K562 (cell line): ENCODE results near the gene SH3PXD2B. TPM values are rescaled to one million over a fixed set of nuclear protein-coding genes. Genes with fewer than 3 reads are reported as not detected.
A peak's percentile ranks its signal among the peaks of the same experiment; 100 is the strongest.

ENCODE experiments used
- CC2D1A ChIP-seq: fragments of 450-650 bp; IDR thresholded peaks from 2 replicates; pipeline ENCODE4 v1.6.1; 2017; ENCODE audit warnings: mild to moderate bottlenecking
- CCAR2 ChIP-seq: fragments of 200-400 bp; formaldehyde crosslinking; IDR thresholded peaks from 2 replicates; pipeline ENCODE4 v1.6.1; 2017; ENCODE audit warnings: mild to moderate bottlenecking, low read depth, low read length
- EWSR1 ChIP-seq: fragments of 450-650 bp; IDR thresholded peaks from 2 replicates; pipeline ENCODE4 v1.6.1; 2018; ENCODE audit warnings: borderline replicate concordance, mild to moderate bottlenecking, low read depth, moderate library complexity; ENCODE audit not compliant: partially characterized antibody
- FOXK1 ChIP-seq: sonication (generic); formaldehyde crosslinking; IDR thresholded peaks from 2 replicates; pipeline ENCODE4 v1.8.0; 2022; ENCODE audit warnings: missing genetic modification reagents, mild to moderate bottlenecking, borderline replicate concordance
- HLTF ChIP-seq: fragments of 450-650 bp; IDR thresholded peaks from 2 replicates; pipeline ENCODE4 v1.6.1; 2016
- KAT2B ChIP-seq: IDR thresholded peaks from one replicate; pipeline ENCODE4 v1.6.1; 2012; ENCODE audit warnings: low read depth, mild to moderate bottlenecking, control low read depth, inconsistent platforms, low read length, moderate library complexity
- MECOM ChIP-seq: fragments of 250-450 bp; sonication (Bioruptor Pico); IDR thresholded peaks from 2 replicates; pipeline ENCODE4 v1.8.0; 2022; ENCODE audit warnings: inconsistent platforms
- POLR3A ChIP-seq: IDR thresholded peaks from 2 replicates; pipeline ENCODE4 v1.6.1; 2011; ENCODE audit warnings: borderline replicate concordance, mild to moderate bottlenecking, moderate library complexity; ENCODE audit not compliant: insufficient read length, insufficient read depth; ENCODE audit errors: extremely low read depth
- SMAD4 ChIP-seq: fragments of 250-450 bp; sonication (Bioruptor Pico); conservative IDR thresholded peaks from 2 replicates; pipeline ENCODE4 v1.8.0; 2021; ENCODE audit warnings: inconsistent platforms, mild to moderate bottlenecking, moderate library complexity
- ZBTB34 ChIP-seq: fragments of 250-450 bp; sonication (Bioruptor Pico); IDR thresholded peaks from 2 replicates; pipeline ENCODE4 v1.8.0; 2021; ENCODE audit warnings: mild to moderate bottlenecking, moderate library complexity
- ZBTB9 ChIP-seq: fragments of 450-650 bp; formaldehyde crosslinking; IDR thresholded peaks from 2 replicates; pipeline ENCODE4 v1.4.0; 2020; ENCODE audit warnings: mild to moderate bottlenecking, moderate library complexity
- ZKSCAN1 ChIP-seq: fragments of 150-350 bp; IDR thresholded peaks from 2 replicates; pipeline ENCODE4 v1.6.1; 2016; ENCODE audit warnings: low read depth, low read length
- ZNF146 ChIP-seq: IDR thresholded peaks from one replicate; pipeline ENCODE4 v1.6.1; 2018; ENCODE audit warnings: missing compliant biosample characterization; ENCODE audit not compliant: unreplicated experiment
- ZSCAN29 ChIP-seq: fragments of 450-650 bp; IDR thresholded peaks from 2 replicates; pipeline ENCODE4 v1.6.1; 2017
- polyA plus RNA-seq, 8 experiments: library from polyadenylated mRNA; depleted of rRNA in 4 of 8; stranded (reverse) in 5 of 8; unstranded in 3 of 8; fragments of >200 nt; fragmentation: Nextera tagmentation in 2 of 8; fragmentation: Illumina TruSeq in 1 of 8; extraction: Ambion mirVana in 2 of 8; extraction: Trizol in 1 of 8; gene quantifications; 2 replicates each; pipeline versions ENCODE4 v1.2.1 to v1.2.3, GENCODE V29; 2011 to 2014; ENCODE audit warnings: inconsistent platforms in 1 of 8, missing spikeins in 1 of 8
- total RNA-seq, 7 experiments: library from RNA; depleted of rRNA in 6 of 7; stranded (reverse); fragments of >200 nt in 6 of 7; fragmentation: Illumina TruSeq in 2 of 7; extraction: Trizol in 2 of 7; gene quantifications; 2 replicates each; pipeline versions ENCODE4 v1.2.1 to v1.2.3, GENCODE V29; 2011 to 2021; ENCODE audit warnings: low replicate concordance in 1 of 7
- TF ChIP-seq, protein P1 (sequence below), 3 experiments: IDR thresholded peaks in 2 of 3; conservative IDR thresholded peaks in 1 of 3; 2 replicates each; pipeline ENCODE4 v1.5.1; 2011 to 2012; ENCODE audit warnings: low read length in 3 of 3, mild to moderate bottlenecking in 3 of 3, control low read depth in 2 of 3, improper control_type of control experiment in 1 of 3, inconsistent platforms in 1 of 3, low read depth in 1 of 3, mixed read lengths in 1 of 3, moderate library complexity in 1 of 3; ENCODE audit not compliant: insufficient read depth in 2 of 3
- TF ChIP-seq, protein P2 (sequence below): fragments of 250-450 bp; sonication (Bioruptor Pico); IDR thresholded peaks from 2 replicates; pipeline ENCODE4 v1.9.0; 2021; ENCODE audit warnings: mild to moderate bottlenecking, inconsistent platforms
- TF ChIP-seq, protein P3 (sequence below): fragments of 450-650 bp; formaldehyde crosslinking; IDR thresholded peaks from 2 replicates; pipeline ENCODE4 v1.4.0; 2022; ENCODE audit warnings: missing genetic modification characterization
- TF ChIP-seq, protein P4 (sequence below), 2 experiments: fragments of 250-450 bp in 1 of 2; fragments of 450-650 bp in 1 of 2; sonication (Bioruptor Pico) in 1 of 2; IDR thresholded peaks; 2 replicates each; pipeline versions ENCODE4 v1.6.1 to v1.8.0; 2016 to 2021; ENCODE audit warnings: mild to moderate bottlenecking in 2 of 2, moderate library complexity in 2 of 2, missing compliant biosample characterization in 1 of 2, missing genetic modification characterization in 1 of 2

Gene SH3PXD2B
- total and polyA plus RNA-seq, 9 of the 15 experiments (the other 6 are each of a cell fraction or from before 2014, with no cell fraction given) = 0.04 to 0.66 (median 0.19) TPM

GRCh38 chr5:172450861-172451695 is 3.2 kb downstream of the SH3PXD2B start (continued):
- TF ChIP-seq POLR3A (no peak), ZNF146 (CRISPR knock-in tag) (no peak), KAT2B (no peak), CC2D1A (no peak), ZBTB34 (CRISPR knock-in tag) (no peak), EWSR1 (no peak), ZKSCAN1 (no peak), MECOM (CRISPR knock-in tag) (no peak), SMAD4 (CRISPR knock-in tag) (no peak), HLTF (no peak), ZBTB9 (CRISPR knock-in tag) (no peak), CCAR2 (no peak), FOXK1 (CRISPR knock-in tag) (no peak), ZSCAN29 (no peak)
- TF ChIP-seq, protein P1, sequence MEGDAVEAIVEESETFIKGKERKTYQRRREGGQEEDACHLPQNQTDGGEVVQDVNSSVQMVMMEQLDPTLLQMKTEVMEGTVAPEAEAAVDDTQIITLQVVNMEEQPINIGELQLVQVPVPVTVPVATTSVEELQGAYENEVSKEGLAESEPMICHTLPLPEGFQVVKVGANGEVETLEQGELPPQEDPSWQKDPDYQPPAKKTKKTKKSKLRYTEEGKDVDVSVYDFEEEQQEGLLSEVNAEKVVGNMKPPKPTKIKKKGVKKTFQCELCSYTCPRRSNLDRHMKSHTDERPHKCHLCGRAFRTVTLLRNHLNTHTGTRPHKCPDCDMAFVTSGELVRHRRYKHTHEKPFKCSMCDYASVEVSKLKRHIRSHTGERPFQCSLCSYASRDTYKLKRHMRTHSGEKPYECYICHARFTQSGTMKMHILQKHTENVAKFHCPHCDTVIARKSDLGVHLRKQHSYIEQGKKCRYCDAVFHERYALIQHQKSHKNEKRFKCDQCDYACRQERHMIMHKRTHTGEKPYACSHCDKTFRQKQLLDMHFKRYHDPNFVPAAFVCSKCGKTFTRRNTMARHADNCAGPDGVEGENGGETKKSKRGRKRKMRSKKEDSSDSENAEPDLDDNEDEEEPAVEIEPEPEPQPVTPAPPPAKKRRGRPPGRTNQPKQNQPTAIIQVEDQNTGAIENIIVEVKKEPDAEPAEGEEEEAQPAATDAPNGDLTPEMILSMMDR (IDR thresholded peaks at IDR 0.05 in 2 of 3, conservative IDR thresholded peaks at IDR 0.05 in 1 of 3; ENCODE audit: insufficient read depth in 2 of 3, low read depth in 1 of 3, low read length in 3 of 3) = peak; percentile 62 to 80 (median 63)
- TF ChIP-seq, protein P2, sequence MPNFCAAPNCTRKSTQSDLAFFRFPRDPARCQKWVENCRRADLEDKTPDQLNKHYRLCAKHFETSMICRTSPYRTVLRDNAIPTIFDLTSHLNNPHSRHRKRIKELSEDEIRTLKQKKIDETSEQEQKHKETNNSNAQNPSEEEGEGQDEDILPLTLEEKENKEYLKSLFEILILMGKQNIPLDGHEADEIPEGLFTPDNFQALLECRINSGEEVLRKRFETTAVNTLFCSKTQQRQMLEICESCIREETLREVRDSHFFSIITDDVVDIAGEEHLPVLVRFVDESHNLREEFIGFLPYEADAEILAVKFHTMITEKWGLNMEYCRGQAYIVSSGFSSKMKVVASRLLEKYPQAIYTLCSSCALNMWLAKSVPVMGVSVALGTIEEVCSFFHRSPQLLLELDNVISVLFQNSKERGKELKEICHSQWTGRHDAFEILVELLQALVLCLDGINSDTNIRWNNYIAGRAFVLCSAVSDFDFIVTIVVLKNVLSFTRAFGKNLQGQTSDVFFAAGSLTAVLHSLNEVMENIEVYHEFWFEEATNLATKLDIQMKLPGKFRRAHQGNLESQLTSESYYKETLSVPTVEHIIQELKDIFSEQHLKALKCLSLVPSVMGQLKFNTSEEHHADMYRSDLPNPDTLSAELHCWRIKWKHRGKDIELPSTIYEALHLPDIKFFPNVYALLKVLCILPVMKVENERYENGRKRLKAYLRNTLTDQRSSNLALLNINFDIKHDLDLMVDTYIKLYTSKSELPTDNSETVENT (CRISPR knock-in tag) = no peak
- TF ChIP-seq, protein P3, sequence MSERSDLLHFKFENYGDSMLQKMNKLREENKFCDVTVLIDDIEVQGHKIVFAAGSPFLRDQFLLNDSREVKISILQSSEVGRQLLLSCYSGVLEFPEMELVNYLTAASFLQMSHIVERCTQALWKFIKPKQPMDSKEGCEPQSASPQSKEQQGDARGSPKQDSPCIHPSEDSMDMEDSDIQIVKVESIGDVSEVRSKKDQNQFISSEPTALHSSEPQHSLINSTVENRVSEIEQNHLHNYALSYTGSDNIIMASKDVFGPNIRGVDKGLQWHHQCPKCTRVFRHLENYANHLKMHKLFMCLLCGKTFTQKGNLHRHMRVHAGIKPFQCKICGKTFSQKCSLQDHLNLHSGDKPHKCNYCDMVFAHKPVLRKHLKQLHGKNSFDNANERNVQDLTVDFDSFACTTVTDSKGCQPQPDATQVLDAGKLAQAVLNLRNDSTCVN (CRISPR knock-in tag) = no peak
- TF ChIP-seq, protein P4, sequence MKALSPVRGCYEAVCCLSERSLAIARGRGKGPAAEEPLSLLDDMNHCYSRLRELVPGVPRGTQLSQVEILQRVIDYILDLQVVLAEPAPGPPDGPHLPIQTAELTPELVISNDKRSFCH (CRISPR knock-in tag; IDR thresholded peaks at IDR 0.05) = no peak
- TF ChIP-seq, protein P4 (tag; IDR thresholded peaks at IDR 0.05) = no peak
